GM13977 (cell line): ENCODE data around the gene CDR2.
A peak's percentile ranks its signal among the peaks of the same experiment; 100 is the strongest.
"Not testable (repeated sequence)": the region's sequence is repeated elsewhere in the genome, so short reads cannot be mapped to it uniquely, and the experiment has no call there.

Experiments
- DNase-seq: peaks from one replicate; pipeline ENCODE4 v3.0.0; 2012; ENCODE audit warnings: low spot score
- in situ Hi-C: fragments of 300-500 bp; cut with MboI; formaldehyde crosslinking; loops from one replicate; pipeline ENCODE4 v1.12.0; 2022; ENCODE audit warnings: low sequenced_read_pairs, low pct_unique_long_range_greater_than_20kb, mixed read lengths, inconsistent platforms; ENCODE audit not compliant: unreplicated experiment
- TF ChIP-seq, protein P1 (sequence below): IDR thresholded peaks from 2 replicates; pipeline ENCODE4 v1.5.1; 2012; ENCODE audit warnings: mild to moderate bottlenecking, control low read depth; ENCODE audit not compliant: insufficient read depth; ENCODE audit errors: extremely low read depth, missing control alignments

Gene CDR2

GRCh38 chr16:22353191-22353919 lies 21.1 kb downstream of the CDR2 start:
- TF ChIP-seq, protein P1, sequence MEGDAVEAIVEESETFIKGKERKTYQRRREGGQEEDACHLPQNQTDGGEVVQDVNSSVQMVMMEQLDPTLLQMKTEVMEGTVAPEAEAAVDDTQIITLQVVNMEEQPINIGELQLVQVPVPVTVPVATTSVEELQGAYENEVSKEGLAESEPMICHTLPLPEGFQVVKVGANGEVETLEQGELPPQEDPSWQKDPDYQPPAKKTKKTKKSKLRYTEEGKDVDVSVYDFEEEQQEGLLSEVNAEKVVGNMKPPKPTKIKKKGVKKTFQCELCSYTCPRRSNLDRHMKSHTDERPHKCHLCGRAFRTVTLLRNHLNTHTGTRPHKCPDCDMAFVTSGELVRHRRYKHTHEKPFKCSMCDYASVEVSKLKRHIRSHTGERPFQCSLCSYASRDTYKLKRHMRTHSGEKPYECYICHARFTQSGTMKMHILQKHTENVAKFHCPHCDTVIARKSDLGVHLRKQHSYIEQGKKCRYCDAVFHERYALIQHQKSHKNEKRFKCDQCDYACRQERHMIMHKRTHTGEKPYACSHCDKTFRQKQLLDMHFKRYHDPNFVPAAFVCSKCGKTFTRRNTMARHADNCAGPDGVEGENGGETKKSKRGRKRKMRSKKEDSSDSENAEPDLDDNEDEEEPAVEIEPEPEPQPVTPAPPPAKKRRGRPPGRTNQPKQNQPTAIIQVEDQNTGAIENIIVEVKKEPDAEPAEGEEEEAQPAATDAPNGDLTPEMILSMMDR, result no peak
- DNase-seq, result peak; percentile 27
- in situ Hi-C loops, result no loop called here

GRCh38 chr16:22352723-22353122 lies 21.7 kb downstream of the CDR2 start:
- TF ChIP-seq, protein P1, result no peak
- in situ Hi-C loops, result no loop called here
- no peak for DNase-seq

GRCh38 chr16:22352140-22352539 lies 22.3 kb downstream of the CDR2 start:
- in situ Hi-C loops, result no loop called here
- no peak for DNase-seq
- TF ChIP-seq, protein P1, result no peak

GRCh38 chr16:22351017-22351416 lies 23.4 kb downstream of the CDR2 start:
- DNase-seq, in situ Hi-C loops: not testable (repeated sequence)

DNA sequence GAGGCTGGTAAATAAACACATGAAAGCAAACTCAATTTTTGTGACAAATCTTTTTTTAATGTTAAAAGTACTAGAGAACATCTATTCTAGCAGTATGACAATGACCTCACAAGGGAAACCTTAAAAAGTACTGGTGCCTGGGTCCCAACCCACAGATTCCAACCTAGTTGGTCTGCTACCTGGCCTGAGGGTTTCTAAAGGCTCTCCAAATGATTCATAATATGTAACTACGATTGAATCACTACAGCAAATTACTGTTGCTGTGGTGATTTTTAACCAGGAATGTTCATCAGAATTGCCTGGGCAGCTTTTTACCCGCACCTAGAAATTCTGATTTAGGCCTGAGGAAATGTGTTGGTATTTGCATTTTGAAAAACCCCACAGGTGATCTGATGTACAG lies 26.1 kb downstream of the CDR2 start:
- DNase-seq, result no peak
- in situ Hi-C loops, result no loop called here
- TF ChIP-seq, protein P1, result no peak

GRCh38 chr16:22347100-22347820 lies 27.2 kb downstream of the CDR2 start:
- in situ Hi-C loops, result no loop called here
- no peak for DNase-seq
- TF ChIP-seq, protein P1, result no peak

- in situ Hi-C loops, result no loop called here
- no peak for DNase-seq
- TF ChIP-seq, protein P1, result no peak
These were observed 27.9 kb downstream of the CDR2 start for GRCh38 chr16:22346483-22346882.
